ENCODE results near the gene PTPRG.
"Not testable (repeated sequence)": the region's sequence is repeated elsewhere in the genome, so short reads cannot be mapped to it uniquely, and the experiment has no call there.

The PTPRG gene

GRCh38 chr3:62015111-62015510 is 453.7 kb downstream of the PTPRG start:
- DNase-seq (ENCODE audit: low spot score): no peak

GRCh38 chr3:62019906-62020305 is 458.5 kb downstream of the PTPRG start:
- no peak for DNase-seq (ENCODE audit: low spot score)

- DNase-seq (ENCODE audit: low spot score): no peak
These were observed 459.3 kb downstream of the PTPRG start for GRCh38 chr3:62020706-62021105.

- DNase-seq (ENCODE audit: low spot score): no peak
These were observed 460.9 kb downstream of the PTPRG start for GRCh38 chr3:62022312-62022711.

- no peak for DNase-seq (ENCODE audit: low spot score)
These were observed 463.5 kb downstream of the PTPRG start for GRCh38 chr3:62024882-62025281.

GRCh38 chr3:62025913-62026312 is 464.5 kb downstream of the PTPRG start:
- no peak for DNase-seq (ENCODE audit: low spot score)

- no peak for DNase-seq (ENCODE audit: low spot score)
These were observed 465.9 kb downstream of the PTPRG start for GRCh38 chr3:62027241-62027640.

- no peak for DNase-seq (ENCODE audit: low spot score)
These were observed 466.4 kb downstream of the PTPRG start for GRCh38 chr3:62027796-62028195.

GRCh38 chr3:62028236-62028635 is 466.9 kb downstream of the PTPRG start:
- DNase-seq (ENCODE audit: low spot score): no peak

- DNase-seq (ENCODE audit: low spot score): no peak
These were observed 471.4 kb downstream of the PTPRG start for GRCh38 chr3:62032738-62033137.

- no peak for DNase-seq (ENCODE audit: low spot score)
These were observed 474.2 kb downstream of the PTPRG start for GRCh38 chr3:62035402-62036057.

- no peak for DNase-seq (ENCODE audit: low spot score)
These were observed 475.4 kb downstream of the PTPRG start for GRCh38 chr3:62036726-62037125.

GRCh38 chr3:62038798-62039197 is 477.4 kb downstream of the PTPRG start:
- DNase-seq (ENCODE audit: low spot score): not testable (repeated sequence)

GRCh38 chr3:62039586-62039985 is 478.2 kb downstream of the PTPRG start:
- no peak for DNase-seq (ENCODE audit: low spot score)

- no peak for DNase-seq (ENCODE audit: low spot score)
These were observed 480.3 kb downstream of the PTPRG start for GRCh38 chr3:62041681-62042080.

- DNase-seq (ENCODE audit: low spot score): no peak
These were observed 483.6 kb downstream of the PTPRG start for GRCh38 chr3:62044874-62045411.

- no peak for DNase-seq (ENCODE audit: low spot score)
These were observed 485.0 kb downstream of the PTPRG start for GRCh38 chr3:62046326-62046725.

GRCh38 chr3:62048577-62048976 is 487.2 kb downstream of the PTPRG start:
- DNase-seq (ENCODE audit: low spot score): no peak

- no peak for DNase-seq (ENCODE audit: low spot score)
These were observed 487.7 kb downstream of the PTPRG start for GRCh38 chr3:62049033-62049432.

GRCh38 chr3:62051506-62051905 is 490.1 kb downstream of the PTPRG start:
- no peak for DNase-seq (ENCODE audit: low spot score)

GRCh38 chr3:62052331-62052730 is 491.0 kb downstream of the PTPRG start:
- no peak for DNase-seq (ENCODE audit: low spot score)

- no peak for DNase-seq (ENCODE audit: low spot score)
These were observed 495.3 kb downstream of the PTPRG start for GRCh38 chr3:62056658-62057057.

- no peak for DNase-seq (ENCODE audit: low spot score)
These were observed 496.1 kb downstream of the PTPRG start for GRCh38 chr3:62057339-62058047.

Data from pons (tissue), 1 donor.